NK-92 (cell line): ENCODE data around the gene ESPN.
A peak's percentile ranks its signal among the peaks of the same experiment; 100 is the strongest.
"Not testable (repeated sequence)": the region's sequence is repeated elsewhere in the genome, so short reads cannot be mapped to it uniquely, and the experiment has no call there.

ENCODE experiments used
- DNase-seq: peaks from one replicate; lab custom pipeline; 2025; ENCODE audit not compliant: unreplicated experiment; lab: John Stamatoyannopoulos, UW

ESPN gene

GRCh38 chr1:6477039-6477820 lies 52.7 kb downstream of the ESPN start:
- DNase-seq, result no peak

- no peak for DNase-seq
Measured at GRCh38 chr1:6481820-6482219, 57.2 kb downstream of the ESPN start.

- DNase-seq, result no peak
Measured at GRCh38 chr1:6483017-6483760, 58.6 kb downstream of the ESPN start.

DNA sequence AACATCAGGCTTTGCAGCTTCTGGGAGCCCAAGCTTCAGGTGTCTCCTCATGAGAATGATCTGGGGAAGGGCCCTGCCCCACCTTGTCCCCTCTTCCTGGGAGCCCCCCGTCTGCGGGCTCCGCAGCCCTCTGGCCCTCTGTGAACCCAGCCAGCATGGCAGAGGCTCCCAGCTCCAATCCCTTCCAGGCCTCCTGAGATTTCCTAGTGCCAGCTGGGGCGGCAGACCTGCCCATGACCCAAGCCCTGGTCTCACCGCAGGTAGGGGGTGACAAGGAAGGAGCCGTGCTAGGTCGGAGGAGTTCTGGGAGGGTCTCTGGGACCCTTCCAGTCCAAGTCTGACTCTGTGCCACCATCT lies 59.2 kb downstream of the ESPN start:
- DNase-seq, result no peak

- DNase-seq, result no peak
Measured at GRCh38 chr1:6484826-6485167, 60.2 kb downstream of the ESPN start.

DNA sequence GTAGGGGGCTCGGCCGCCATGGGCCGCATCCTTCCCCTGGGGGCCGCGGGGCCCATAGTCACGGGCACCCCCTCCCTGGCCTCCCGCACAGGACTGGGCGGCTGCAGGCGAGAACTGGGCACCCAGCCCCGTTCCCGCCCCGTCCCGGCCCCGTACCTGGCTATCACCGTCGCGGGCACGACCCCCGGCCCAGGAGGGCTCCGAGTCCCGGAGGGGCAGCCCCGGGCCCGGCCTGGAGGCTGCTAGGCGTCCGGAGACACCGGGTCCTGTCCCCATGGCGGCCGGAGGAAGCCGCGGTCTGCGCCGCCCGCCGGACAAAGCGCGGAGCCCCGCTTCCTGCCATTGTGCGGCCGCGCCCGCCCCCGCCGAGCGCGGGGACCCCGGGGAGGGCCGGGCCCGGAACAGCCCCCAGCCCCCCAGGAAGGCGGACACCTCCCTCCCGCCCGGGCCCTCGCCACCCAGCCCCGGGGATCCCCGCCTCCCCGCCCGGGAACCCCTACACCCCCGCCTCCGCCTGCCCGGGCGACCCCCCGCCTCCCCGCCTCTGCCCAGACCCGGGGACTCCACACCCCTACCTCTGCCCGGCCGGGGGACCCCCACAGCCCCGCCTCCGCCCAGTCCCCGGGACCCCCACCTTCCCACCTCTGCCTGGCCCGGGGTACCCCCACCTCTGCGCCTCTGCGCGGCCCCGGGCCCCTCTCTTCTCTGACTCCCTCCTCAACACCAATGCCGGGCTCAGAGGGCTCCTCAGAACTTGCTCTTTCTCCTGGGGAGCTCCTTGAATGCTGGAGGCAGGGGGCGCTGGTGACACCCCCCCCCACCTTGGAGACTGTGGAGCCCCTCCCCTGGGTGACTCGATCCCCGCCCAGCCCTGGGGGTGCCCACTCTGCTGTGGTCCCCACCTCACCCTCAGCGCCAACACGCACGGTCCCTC lies 60.9 kb downstream of the ESPN start:
- DNase-seq, result no peak

DNA sequence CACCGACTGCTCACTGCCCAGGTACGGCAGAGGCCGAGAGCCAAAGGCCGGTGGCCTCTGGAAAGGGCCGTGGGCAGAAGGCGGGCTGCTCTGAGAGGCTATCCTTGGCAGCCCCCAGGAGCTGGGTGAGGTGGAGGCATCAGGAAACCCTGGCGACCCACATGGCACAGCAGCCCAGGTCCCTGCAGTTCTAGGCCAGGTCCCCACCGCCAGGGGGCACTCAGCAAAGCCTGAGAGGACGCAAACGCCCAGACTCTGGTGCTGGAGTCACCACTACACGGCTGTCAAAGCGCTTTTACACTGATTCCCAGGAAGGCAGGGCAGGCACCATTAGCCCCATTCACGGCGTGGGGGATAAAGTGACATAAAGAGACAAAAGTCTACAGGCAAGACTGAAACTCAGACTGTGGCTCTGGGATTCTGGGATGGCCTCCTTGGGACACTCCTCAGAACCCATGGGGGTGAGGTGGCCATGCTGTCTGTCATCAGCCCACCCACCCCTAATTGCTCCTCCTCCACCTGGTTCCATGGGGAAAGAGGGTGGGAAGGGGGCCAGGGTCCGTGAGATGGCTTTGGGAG lies 61.9 kb downstream of the ESPN start:
- DNase-seq, result peak; percentile 32

DNA sequence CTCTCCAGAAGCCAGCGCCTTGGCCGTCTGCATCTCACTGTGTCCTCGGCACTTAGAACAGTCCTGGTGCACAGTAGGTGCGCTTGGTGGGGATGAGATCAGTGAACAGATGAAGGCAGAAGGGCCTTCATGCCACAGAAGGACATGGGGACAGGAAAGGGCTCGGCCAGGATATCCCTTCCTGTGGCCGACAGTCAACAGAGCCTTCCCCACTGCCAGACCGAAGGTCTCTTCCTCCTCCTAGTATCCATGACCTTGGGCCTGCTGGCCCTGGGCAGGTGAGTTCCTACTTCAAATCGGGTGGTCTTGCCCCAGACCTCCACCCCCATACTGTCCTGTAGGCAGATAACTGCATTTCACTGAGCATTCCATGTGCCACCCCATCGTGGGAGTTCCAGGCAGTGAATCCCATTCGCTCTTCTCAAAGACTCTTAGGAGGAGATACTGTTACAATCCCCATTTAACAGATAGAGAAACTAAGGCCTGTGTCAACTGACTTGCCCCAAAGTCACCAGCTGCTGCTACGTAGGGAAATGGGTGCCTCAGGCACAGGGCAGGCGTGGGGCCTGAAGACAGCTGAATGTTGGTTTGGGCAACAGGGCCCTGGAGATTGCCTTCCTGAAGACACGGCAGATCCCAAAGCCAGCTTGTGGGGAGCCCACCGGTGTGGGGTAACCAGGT lies 63.4 kb downstream of the ESPN start:
- no peak for DNase-seq

GRCh38 chr1:6488602-6489382 lies 64.2 kb downstream of the ESPN start:
- DNase-seq, result no peak

DNA sequence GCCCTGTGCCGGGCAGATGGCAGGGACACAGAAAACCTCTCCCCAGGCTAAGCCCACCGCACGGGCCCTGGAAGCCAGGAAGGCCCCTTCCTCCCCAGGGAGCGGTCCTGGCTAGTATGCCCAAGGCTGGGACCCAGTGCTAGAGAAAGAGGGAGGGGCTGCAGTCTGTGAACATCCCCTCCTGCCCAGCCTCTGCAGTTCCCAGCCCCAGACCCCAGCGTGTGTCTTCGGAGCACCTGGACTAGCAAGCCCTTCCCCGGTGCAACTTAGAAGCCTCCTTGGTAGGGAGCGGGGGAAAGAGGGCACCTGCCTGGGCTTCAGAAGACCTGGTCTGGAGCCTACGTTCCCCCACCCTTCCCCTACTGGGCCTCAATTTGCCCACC lies 64.8 kb downstream of the ESPN start:
- DNase-seq, result no peak

DNA sequence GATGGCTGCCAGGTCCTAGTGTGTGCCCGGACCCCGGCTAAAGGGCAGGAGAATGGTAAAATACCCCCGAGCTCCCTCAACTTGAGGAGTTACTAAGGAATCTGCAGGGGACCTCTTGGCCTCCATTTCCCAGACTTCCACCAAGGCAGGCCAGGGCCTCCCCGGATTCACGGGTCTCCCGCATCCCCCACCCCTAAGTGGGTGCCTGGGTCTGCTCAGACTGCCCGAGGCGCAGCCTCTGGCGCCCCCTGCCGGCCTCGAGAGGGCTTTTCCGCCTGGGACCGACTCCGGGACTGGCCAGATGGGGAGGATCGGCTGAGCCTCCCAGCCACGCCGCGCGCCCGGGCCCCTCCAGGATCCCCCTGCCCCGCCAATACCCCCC lies 65.2 kb downstream of the ESPN start:
- DNase-seq, result no peak

- DNase-seq, result no peak
Measured at GRCh38 chr1:6490181-6491080, 65.9 kb downstream of the ESPN start.

- no peak for DNase-seq
Measured at GRCh38 chr1:6491081-6491449, 66.5 kb downstream of the ESPN start.

DNA sequence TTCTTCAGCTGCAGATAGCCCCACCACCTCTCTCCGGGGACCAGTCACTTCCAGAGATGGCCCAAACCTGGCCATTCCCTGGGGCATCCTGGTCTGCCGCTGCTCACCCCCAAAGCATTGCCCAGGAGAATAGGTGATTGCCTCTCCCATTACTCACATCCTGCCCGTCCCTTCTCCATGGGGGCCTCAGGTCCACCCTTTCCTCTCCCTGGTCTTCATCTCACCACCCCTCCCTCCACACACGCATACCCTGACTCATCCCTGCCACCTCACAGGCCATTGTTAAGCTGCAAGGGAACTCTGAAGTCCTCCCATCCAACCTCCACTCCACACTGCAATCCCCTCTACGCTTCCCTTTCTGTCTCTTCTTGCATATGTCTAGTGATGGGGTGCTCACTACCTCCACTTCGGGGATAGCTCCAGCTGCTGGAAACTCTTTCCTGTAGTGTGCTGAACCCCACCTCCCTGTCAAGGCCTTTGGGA lies 66.9 kb downstream of the ESPN start, which contains the start of gene PLEKHG5:
PLEKHG5 (minus strand) TSS at position 188 of the 483 bp plus-strand sequence. CDS start 14,096 bp downstream, outside the sequence.
- DNase-seq, result no peak

- DNase-seq, result no peak
Measured at GRCh38 chr1:6491966-6492365, 67.4 kb downstream of the ESPN start.

GRCh38 chr1:6493834-6494223 lies 69.3 kb downstream of the ESPN start:
- DNase-seq, result not testable (repeated sequence)

GRCh38 chr1:6494627-6495026 lies 70.1 kb downstream of the ESPN start:
- no peak for DNase-seq

DNA sequence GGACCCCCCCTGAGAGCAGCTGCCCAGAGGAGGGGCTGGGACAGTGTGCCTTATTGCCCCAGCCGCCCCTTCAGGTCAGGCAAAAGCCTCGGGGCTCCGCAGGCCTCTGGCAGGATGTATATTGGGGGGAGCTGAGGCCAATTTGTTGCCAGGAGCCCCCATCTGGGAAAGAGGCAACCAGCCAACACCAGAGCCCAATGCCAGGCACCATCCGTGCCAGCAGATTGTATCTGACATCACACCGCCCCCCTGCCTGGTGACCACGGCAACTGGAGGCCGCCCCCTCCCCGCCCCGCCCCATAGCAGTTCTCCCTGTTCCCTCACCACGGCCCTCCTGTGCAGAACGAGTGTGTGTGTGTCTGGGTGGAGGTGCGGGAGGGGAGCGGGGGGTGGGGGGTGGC lies 70.5 kb downstream of the ESPN start:
- DNase-seq, result no peak
